Muscle of leg (tissue), 11 donors: ENCODE data around the gene USP43. TPM values are rescaled to one million over a fixed set of nuclear protein-coding genes. Genes with fewer than 3 reads are reported as not detected.
A peak's percentile ranks its signal among the peaks of the same experiment; 100 is the strongest.
"Not testable (repeated sequence)": the region's sequence is repeated elsewhere in the genome, so short reads cannot be mapped to it uniquely, and the experiment has no call there.

Experiments
- DNase-seq: peaks from one replicate; pipeline ENCODE4 v3.0.0; 2013
- H3K27ac ChIP-seq: one replicate; pipeline ENCODE4 v1.5.1; 2013; ENCODE audit warnings: mild to moderate bottlenecking, low read length, control low read depth
- H3K27me3 ChIP-seq: one replicate; pipeline ENCODE4 v1.6.1; 2013; ENCODE audit warnings: low read length; ENCODE audit not compliant: control insufficient read depth, insufficient read depth
- H3K36me3 ChIP-seq: one replicate; pipeline ENCODE4 v1.6.1; 2013; ENCODE audit warnings: low read length; ENCODE audit not compliant: control insufficient read depth, insufficient read depth
- H3K4me1 ChIP-seq: one replicate; pipeline ENCODE4 v1.6.1; 2013; ENCODE audit warnings: low read length; ENCODE audit not compliant: control insufficient read depth, insufficient read depth
- H3K4me3 ChIP-seq: one replicate; pipeline ENCODE4 v1.5.1; 2013; ENCODE audit warnings: low read length, control low read depth
- H3K9me3 ChIP-seq: replicated peaks from 2 replicates; pipeline ENCODE4 v1.6.1; 2013; ENCODE audit warnings: low read depth, low read length; ENCODE audit not compliant: control insufficient read depth
- WGBS: methylation state at CpG from one replicate; pipeline ENCODE4 v1.1.5; 2013; ENCODE audit warnings: missing lambda C conversion rate; ENCODE audit not compliant: insufficient coverage; 5-methylcytosine and 5-hydroxymethylcytosine counted together
- polyA plus RNA-seq, 8 donors: library from polyadenylated mRNA; unstranded; fragments of 120-200 nt; gene quantifications; one replicate each; pipeline versions ENCODE4 v1.2.1 to v1.2.3, GENCODE V29; 2013; ENCODE audit warnings: inconsistent platforms in 1 of 8, low replicate concordance in 1 of 8; ENCODE audit not compliant: insufficient read length in 8 of 8, insufficient read depth in 1 of 8
- total RNA-seq: library from RNA; stranded (reverse); fragments of 120-200 nt; gene quantifications from one replicate; pipeline ENCODE4 v1.2.4, GENCODE V29; 2013

Gene USP43
- total and polyA plus RNA-seq, 9 donors: 0.28 to 0.94 (median 0.48) TPM

- 83% methylated on average over 1 of the region's 4 CpGs for WGBS
- H3K36me3 ChIP-seq: no peaks in the 10 kb centered on the region
- peaks cover 2% of the 10 kb centered on the region for H3K27me3 ChIP-seq
- peaks cover 2% of the 10 kb centered on the region for H3K4me1 ChIP-seq
- H3K9me3 ChIP-seq: peaks cover 3% of the 10 kb centered on the region
- peak; percentile 73 for DNase-seq
- H3K27ac ChIP-seq: no peak overlapping the region
- H3K4me3 ChIP-seq: no peak overlapping the region
These were observed 13.4 kb downstream of the USP43 start for GRCh38 chr17:9658593-9659211.

GRCh38 chr17:9661027-9661426 is 15.7 kb downstream of the USP43 start:
- no peak for DNase-seq
- no peak overlapping the region for H3K4me3 ChIP-seq
- no peaks in the 10 kb centered on the region for H3K36me3 ChIP-seq
- H3K27me3 ChIP-seq: peaks cover 2% of the 10 kb centered on the region
- peaks cover 2% of the 10 kb centered on the region for H3K4me1 ChIP-seq
- peaks cover 6% of the 10 kb centered on the region for H3K9me3 ChIP-seq
- WGBS: no CpG with 5 or more reads among the region's 2 CpGs
- H3K27ac ChIP-seq: no peak overlapping the region

- not testable (repeated sequence) for DNase-seq, H3K27me3 ChIP-seq, H3K36me3 ChIP-seq, H3K4me3 ChIP-seq, H3K4me1 ChIP-seq, H3K27ac ChIP-seq, H3K9me3 ChIP-seq
- WGBS: 87% methylated on average over 6 of the region's 11 CpGs
These were observed 18.2 kb downstream of the USP43 start for GRCh38 chr17:9663511-9663910.

- DNase-seq: no peak
- no peak overlapping the region for H3K4me3 ChIP-seq
- H3K4me1 ChIP-seq: no peaks in the 10 kb centered on the region
- peaks cover 3% of the 10 kb centered on the region for H3K27me3 ChIP-seq
- no peaks in the 10 kb centered on the region for H3K36me3 ChIP-seq
- WGBS: 83% methylated on average over 1 of the region's 5 CpGs
- no peak overlapping the region for H3K27ac ChIP-seq
- H3K9me3 ChIP-seq: peaks cover 4% of the 10 kb centered on the region
These were observed 21.2 kb downstream of the USP43 start for GRCh38 chr17:9666461-9667050.

GRCh38 chr17:9668517-9668916 is 23.2 kb downstream of the USP43 start:
- Histone ChIP-seq H3K4me1 (no peaks in the 10 kb centered on the region), H3K36me3 (no peaks in the 10 kb centered on the region), H3K4me3 (no peak overlapping the region), H3K9me3 (peaks cover 4% of the 10 kb centered on the region), H3K27ac (no peak overlapping the region), H3K27me3 (peaks cover 3% of the 10 kb centered on the region)
- WGBS: no CpG with 5 or more reads among the region's 6 CpGs
- no peak for DNase-seq

- Histone ChIP-seq H3K4me3 (no peak overlapping the region), H3K27ac (no peak overlapping the region), H3K36me3 (no peaks in the 10 kb centered on the region), H3K4me1 (no peaks in the 10 kb centered on the region), H3K27me3 (peaks cover 3% of the 10 kb centered on the region), H3K9me3 (peaks cover 4% of the 10 kb centered on the region)
- DNase-seq: no peak
- WGBS: 76% methylated on average over 5 of the region's 6 CpGs
These were observed 24.3 kb downstream of the USP43 start for GRCh38 chr17:9669551-9670008.

- 60% methylated on average over 8 of the region's 8 CpGs for WGBS
- Histone ChIP-seq H3K9me3 (peaks cover 3% of the 10 kb centered on the region), H3K36me3 (no peaks in the 10 kb centered on the region), H3K4me3 (no peak overlapping the region), H3K27ac (no peak overlapping the region), H3K4me1 (no peaks in the 10 kb centered on the region), H3K27me3 (peaks cover 3% of the 10 kb centered on the region)
- no peak for DNase-seq
These were observed 25.3 kb downstream of the USP43 start for GRCh38 chr17:9670596-9670995.

- Histone ChIP-seq H3K36me3 (no peaks in the 10 kb centered on the region), H3K9me3 (no peaks in the 10 kb centered on the region), H3K4me3 (no peak overlapping the region), H3K4me1 (no peaks in the 10 kb centered on the region), H3K27me3 (peaks cover 3% of the 10 kb centered on the region), H3K27ac (no peak overlapping the region)
- 47% methylated on average over 3 of the region's 4 CpGs for WGBS
- DNase-seq: no peak
These were observed 26.2 kb downstream of the USP43 start for GRCh38 chr17:9671559-9671958.

GRCh38 chr17:9672266-9672665 is 26.9 kb downstream of the USP43 start:
- WGBS: 60% methylated on average over 1 of the region's 8 CpGs
- no peak overlapping the region for H3K27ac ChIP-seq
- H3K9me3 ChIP-seq: no peaks in the 10 kb centered on the region
- no peak for DNase-seq
- peaks cover 3% of the 10 kb centered on the region for H3K27me3 ChIP-seq
- H3K4me1 ChIP-seq: no peaks in the 10 kb centered on the region
- no peak overlapping the region for H3K4me3 ChIP-seq
- no peaks in the 10 kb centered on the region for H3K36me3 ChIP-seq

GRCh38 chr17:9672691-9673090 is 27.4 kb downstream of the USP43 start:
- no peak for DNase-seq
- no peak overlapping the region for H3K27ac ChIP-seq
- peaks cover 3% of the 10 kb centered on the region for H3K27me3 ChIP-seq
- H3K9me3 ChIP-seq: no peaks in the 10 kb centered on the region
- 77% methylated on average over 6 of the region's 6 CpGs for WGBS
- no peaks in the 10 kb centered on the region for H3K4me1 ChIP-seq
- H3K4me3 ChIP-seq: no peak overlapping the region
- H3K36me3 ChIP-seq: no peaks in the 10 kb centered on the region
